HG02642 (cell line): ENCODE data around the gene ARL15.

Experiments used
- ATAC-seq: cut with Tn5 transposase; IDR thresholded peaks from one replicate; pipeline ENCODE4 v1.9.1; 2021; ENCODE audit warnings: mild to moderate bottlenecking; ENCODE audit not compliant: unreplicated experiment, poor library complexity

ARL15 gene

DNA sequence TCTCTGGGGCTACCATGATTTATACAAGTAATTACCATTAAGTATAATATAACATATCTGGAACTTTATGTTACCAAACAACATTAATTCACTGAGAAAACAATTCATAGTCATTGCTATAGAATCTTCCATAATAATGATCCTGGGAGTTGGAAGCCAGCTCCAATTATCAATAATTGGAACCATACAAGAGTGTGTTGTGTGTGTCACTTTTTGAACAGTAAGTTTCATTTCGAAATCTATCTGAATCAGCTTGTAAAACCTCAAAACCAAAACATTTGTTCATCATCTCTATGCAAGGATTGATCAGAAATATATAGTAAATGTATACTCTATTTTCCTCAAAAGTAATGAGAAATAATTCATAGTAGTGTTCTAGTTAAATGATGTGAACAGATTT is 348.1 kb downstream of the ARL15 start:
- no peak for ATAC-seq

DNA sequence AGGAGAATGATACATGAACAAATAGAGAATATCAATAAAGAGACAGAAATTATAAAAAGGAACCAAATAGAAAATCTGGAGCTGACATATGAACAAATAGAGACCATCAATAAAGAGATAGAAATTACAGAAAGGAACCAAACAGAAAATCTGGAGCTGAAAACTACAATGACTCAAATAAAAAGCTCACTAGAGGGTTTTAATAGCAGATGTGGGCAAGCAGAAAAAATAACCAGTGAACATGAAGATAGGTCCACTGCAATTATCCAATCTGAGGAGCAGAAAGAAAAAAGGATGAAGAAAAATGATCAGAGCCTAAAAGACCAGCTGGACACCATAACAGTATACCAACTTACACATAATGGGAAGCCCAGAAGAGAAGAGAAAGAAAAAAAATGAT is 353.7 kb downstream of the ARL15 start:
- ATAC-seq: no peak

DNA sequence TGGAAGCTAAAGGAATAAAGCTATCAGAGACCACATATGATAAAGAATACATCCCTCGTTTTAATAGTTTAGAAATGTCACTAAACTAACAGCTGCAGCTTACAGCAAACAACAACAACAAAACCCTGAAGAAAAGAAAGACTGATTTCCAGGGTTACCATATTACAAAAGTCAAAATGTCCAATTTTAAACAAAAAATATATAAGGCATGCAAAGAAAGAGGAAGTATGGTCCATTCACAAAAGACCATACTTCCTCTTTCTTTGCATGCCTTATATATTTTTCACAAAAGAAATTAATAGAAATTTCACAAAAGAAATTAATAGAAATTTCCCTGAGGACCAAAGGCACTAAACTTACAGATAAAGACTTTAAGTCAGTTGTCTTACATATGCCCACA is 354.2 kb downstream of the ARL15 start:
- no peak for ATAC-seq

DNA sequence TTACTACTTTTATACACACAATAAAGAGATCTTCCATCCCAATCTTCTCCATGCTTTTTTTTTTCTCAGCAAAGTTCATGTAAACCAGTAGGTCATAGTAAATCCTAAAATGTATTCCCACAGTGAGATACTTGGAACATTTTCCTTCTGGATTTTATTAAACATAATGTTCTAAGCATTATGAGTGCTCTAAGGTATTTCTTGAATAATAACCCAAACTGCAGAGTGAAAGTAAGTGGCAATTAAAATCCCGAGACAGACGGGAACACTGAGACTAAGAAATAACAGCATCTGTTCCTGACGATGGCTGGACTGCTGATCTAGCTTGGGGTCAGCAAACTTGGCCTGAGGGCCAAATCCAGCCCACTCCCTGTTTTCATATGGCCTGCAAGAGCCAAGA is 359.8 kb downstream of the ARL15 start:
- no peak for ATAC-seq

DNA sequence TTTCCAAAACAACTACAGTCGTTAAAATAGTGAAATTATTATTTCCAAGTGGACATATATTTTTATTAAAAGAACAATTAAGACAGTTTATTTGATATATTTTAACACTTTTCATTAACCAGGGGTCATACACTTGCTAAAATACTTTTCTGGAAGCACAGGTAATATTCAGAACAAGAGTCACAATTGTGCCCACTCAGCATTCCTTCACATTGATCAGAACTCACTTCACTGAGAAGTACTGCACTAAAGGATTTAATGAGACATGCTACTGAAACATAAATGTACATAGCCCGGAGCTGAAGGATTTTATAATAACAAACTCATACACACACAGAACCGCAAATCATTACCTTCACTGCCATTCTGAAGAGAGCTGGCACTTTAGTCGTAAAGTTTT is 361.8 kb downstream of the ARL15 start:
- ATAC-seq: no peak

DNA sequence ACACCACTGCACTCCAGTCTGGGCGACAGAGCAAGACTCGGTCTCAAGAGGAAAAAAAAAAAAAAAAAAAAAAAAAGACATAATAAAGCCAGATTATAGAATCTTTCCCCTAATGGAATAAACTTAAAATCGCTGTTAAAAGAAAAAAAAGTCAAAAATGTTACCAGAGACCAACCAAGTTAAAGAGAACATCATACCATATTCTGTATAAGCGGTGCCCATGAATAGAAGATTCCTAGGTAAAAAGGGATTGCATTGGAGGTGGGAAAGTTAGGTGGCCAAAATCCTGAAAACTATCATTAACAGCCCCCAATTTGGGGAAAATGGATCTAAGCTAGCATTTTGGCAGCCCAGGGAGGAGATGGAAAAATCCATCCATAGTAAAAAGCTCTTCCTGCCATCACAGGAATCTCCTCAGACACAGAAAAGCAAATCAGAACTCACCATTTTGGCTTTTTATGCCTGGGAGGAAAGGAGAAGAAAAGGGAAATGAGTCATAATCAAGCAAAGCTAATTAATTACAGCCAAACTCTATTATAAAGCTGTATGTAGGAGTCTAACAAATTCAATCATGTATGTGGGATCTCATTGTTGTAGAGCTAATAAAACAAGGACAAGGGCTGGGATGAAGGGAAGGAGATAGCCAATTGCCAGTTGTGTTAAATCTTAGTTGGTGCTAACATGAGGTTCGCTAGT is 363.8 kb downstream of the ARL15 start:
- ATAC-seq: no peak

DNA sequence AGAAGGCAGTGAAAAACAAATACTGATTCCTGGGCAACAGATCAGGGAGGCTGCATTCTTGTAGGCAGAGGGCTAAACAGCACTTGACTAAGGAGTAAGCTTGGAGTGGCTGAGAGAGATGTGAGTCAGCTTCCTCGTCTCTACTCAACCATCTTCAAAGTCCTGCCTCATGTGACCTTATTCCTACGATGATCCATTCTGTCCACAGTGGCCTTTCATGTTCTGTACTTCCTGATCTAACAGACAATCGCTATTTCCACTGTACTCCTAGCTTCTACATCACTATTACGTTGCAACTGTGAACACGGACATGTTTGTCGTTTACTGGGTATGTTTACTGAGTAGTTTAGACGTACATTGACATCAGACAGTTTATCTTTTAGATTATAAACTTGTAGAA is 365.4 kb downstream of the ARL15 start:
- no peak for ATAC-seq

DNA sequence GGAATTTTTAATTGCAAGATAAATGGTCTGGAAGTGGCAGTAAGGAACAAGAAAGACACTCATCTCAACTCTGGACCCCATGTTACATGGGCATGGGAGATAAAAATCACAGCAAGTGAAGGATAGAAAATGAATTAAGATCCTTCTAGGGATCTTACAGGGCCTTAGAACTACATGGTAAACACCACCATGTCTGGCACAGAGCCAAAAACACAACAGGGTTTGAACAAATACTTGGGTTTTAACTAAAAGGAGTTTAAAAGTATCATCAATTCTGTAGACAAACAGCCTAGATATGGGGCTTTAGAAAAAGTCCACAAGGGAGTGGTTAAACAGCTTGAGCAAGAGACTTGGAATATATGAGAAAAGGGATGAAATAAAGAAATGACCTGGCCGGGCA is 366.4 kb downstream of the ARL15 start:
- no peak for ATAC-seq

DNA sequence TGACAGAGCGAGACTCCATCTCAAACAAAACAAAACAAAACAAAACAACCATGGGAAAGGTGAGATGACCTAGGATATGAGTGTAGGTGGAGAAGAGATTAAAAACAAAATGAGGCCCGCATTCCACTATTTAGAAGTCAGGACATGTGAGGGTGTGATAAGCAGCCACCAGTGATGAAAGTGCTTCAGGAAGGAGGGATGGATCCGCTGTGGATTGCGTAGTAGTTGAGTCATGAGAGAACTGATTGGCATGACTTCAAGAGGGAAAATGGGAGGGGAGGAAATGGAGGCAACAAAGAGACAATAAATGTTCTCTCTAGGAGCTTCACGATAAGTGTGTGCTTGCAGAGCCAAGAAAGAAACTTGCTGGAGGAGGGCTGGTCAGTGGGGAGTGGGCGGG is 367.6 kb downstream of the ARL15 start:
- ATAC-seq: no peak

DNA sequence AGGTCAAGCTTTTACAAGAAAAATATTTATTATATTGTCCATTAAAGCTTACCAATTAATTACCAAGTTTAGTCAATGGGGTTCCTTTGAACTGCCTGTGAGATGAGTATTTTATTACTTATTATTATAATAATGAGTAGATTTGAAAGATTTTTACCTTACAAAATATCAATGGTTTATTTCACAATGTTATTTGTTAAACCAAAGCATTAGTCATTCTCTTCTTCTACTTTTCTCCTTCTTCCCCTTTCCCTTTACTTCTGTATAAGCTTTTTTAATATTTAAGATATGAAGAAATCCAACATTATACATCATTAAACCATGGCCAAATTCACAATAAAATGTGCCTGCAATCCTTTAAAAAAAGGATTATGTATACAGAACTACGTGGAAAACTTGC is 369.5 kb downstream of the ARL15 start:
- no peak for ATAC-seq

DNA sequence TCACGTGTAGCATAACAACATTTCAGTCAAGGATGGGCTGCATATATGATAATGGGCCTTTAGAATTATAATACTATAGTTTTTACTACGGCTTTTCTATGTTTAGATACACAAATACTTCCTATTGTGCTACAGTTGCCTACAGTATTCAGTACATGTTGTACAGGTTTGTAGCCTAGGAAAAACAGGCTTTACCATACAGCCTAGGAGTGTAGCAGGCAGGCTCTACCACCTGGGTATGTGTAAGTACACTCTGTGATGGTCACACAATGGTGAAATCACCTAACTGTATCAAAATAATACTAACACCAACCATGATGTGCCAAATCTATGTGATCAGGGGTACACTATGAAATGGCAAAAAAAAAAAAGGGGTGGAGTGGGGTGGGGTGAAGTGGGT is 372.9 kb downstream of the ARL15 start:
- ATAC-seq: no peak

DNA sequence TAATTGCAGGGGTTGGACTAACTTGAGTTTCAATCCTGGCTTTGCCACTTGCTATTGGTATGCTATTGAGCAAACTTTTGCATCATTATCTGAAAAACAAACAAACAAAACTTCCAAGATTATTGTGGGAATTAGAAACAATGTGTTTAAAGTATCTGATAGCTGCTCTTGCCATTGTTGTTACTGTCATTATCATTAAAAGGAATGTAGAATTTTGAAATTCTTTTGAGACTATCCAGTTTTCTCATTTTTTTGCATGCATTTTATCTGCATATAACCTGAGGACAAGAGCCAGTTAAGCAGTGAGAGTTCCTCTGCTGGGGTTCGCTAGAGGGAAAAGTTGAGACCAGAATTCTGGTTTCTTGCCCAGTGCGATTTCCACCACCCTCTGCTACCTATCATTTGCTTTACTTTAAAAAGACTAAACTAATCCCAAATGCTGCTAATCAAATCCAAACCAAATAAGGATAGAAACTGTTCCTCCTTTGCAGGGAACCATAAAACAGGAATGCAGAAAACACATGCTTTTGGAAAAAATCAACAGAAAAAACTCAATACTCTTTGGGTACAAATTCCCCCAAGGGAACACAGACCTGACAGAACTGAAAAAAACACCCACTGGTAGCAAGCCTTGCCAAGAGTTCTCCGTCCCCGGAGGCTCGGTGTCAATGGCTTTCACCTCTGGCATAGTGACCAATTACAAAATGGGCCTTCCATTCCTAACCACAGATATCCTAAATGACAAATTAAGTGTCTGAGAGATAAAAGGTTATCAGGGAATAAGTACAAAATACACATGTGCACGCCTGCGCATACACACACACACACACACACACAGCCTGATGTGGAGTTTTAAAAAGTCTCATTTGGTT is 373.7 kb downstream of the ARL15 start:
- ATAC-seq: no peak

DNA sequence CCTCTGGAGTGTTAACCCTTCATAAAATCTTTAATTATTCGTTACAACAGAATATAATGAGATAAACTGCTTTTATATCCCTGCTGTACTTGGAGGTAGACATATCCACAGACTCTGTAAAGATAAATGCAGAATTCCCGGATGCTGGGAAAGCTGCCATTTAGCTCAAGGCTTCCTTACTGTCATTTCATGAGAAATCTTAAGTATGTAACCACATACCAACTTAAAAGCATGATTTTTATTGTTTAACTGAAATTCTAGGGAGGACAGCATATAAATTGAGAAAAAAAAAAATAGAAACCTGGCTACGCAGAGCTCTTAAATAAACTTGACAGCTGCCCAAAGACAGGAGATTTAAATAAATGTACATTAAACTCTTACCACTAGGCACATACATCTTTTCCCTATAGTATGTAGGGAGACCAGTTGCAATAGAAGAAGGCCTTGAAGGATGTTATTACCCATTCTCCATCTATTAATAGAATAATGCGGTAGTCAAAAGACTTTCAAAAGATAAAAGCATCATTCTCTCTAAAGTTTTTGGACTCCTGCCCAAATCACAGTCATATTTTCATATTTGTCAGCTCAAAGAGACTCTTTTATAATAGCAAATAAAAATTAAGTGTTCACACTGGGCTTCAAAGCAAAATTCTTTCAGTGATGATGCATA is 376.1 kb downstream of the ARL15 start:
- no peak for ATAC-seq

DNA sequence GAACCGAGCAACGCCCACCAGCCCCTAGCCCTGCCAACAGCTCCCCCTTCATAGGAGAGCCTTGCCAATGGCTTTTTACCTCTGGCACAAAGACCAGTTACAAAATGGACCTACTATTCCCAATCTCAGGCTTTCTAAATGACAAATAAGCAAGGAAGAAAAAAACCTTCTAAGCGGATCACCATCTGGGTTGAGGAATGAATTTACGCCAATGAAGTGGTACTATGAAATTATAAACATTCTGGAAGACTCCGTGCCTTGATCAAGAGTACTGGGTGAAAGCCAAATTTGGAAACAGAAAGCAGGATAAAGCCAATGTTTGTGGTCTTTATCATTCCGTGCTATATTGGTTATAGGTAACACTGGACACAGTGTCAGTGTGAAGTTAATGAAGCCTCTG is 378.0 kb downstream of the ARL15 start:
- ATAC-seq: no peak

DNA sequence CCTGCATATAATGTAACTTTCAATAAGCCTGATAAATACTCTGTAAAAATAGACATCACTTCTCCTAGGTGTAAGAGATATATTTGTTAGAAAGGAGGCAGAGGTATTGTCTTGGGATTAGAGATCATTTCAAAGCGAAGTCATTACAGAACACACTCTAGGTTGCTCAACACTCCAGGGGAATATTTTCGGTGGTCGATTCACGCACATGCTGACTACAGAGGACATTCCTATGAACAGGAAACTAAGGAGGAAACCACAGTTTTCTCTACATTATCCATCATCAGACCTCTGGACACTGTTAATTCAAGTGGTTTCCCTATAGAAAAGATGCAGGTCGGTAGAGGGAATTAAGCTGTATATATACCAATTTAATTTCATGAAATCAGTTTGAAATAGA is 379.9 kb downstream of the ARL15 start:
- no peak for ATAC-seq

DNA sequence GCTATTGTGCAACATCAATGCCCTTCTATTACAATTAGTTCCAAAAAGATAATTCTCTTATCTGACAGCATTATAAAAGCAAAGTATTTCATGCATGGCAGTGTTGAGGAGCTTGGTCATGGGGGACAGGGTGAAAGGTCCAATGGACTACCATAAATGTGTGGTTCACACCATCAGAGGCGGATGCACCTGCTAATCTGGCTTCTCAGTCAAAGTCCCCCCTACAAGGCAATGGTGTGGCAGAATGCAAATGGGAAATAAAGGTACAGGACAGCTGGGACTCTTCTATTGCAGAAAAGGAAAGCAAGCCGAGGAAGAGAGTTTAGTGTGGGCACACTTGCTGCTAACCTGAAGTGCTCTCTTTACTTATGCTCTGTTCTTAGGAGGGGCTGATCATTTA is 380.8 kb downstream of the ARL15 start:
- no peak for ATAC-seq

DNA sequence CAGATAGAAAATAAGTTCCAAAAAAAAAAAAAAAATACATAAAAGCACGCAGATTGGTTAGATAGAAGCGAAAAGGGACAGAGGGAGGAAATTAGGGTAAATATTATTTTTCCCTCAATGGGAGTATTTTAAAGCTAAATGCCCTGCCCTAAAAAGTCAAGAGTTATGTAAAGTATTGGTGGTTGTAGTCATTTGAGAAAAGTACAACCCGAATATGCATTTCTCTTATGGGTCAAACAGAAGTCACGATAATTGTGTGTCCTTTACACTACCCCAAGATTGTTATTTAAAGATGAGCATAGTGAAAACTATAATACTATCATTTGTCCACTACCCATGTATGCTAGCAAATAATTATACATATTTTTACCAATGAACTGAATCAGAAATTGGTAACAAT is 381.2 kb downstream of the ARL15 start:
- ATAC-seq: no peak

DNA sequence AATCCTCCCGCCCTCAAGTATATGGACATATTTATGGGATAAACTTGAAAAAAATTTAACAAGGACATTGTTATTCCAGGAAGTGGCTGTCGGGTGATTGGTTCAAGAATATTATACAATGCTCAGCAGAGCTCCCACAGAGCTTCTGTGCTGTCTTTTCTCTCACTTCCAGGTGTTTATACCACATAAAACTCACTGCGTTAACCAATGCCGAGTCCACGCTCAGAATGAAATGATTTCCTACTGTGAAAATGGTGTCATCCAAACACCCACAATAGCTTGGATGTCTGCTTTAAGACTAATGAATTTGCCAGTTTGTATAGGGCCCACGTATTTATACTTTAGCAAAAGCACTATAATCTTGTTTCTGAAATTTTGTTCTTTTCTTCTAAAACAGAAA is 381.7 kb downstream of the ARL15 start:
- no peak for ATAC-seq

DNA sequence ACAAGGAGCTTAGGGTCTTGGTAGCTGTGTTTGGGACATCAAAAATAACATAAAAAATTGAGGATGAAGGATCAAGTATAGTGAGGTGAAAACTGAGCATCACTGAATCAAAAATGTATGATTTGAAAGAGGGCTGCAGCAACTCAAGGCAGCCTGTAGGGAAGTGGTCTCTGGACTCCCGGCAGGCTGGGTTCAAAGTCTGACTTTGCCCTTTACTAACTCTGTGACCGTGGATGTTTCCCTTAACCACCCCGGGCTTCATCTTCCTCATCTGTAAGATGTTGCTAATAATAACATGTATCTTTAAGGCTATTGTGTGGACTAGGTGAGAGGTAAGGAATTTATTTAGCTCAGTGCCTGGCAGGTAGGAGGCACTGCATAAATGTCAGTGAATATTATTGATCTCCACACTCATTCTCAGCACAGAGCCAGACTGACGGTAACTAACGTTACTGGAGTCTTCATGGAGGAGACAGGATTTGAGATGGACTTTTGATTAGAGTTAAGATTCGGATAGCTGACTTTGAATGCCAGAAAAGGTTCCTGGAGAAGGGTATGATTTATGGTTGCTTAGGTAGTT is 382.6 kb downstream of the ARL15 start:
- ATAC-seq: no peak

DNA sequence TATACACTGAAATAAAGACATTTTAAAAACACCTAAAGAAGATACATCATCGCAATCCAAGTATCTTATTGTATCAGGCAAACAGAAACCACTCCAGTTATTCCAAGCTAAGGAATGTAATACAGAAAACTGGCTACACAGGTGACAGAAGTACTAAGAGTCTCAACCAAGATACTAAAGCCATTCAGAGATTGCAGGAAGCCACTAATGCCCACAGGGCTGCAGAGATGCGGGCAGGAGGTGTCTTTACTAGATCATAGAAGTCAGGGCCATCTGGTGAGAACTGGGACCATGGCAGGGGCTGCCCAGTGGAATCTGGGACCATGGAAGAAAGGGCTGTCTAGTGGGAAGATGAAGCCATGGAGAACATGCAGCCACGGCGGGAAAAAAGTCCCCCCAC is 384.3 kb downstream of the ARL15 start:
- ATAC-seq: no peak

DNA sequence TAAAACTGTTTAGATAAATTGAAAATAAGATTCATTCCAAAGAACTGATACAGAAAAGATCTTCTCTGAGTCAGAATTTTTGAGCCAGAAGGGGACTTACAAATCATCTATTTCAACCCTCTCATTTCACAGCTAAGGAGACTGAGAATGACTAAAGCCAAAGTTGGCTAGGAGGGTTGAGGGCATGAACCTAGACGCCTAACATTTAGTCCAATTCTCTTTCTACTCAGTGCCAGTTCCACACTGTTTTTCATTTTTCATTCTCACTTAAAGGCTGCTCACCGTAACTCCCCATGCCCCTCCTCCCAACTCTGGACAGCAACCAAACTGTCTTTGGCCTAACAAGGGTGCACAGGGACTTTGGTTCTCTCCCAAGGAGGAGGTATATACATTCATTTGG is 386.0 kb downstream of the ARL15 start:
- no peak for ATAC-seq
